PFSK-1 (cell line): Measurements from ENCODE around the gene RPS19BP1.

Experiments
- POLR2AphosphoS5 ChIP-seq: IDR thresholded peaks from 2 replicates; pipeline ENCODE4 v1.6.1; 2012; ENCODE audit warnings: low read depth, mild to moderate bottlenecking, control low read depth, low read length, moderate library complexity
- SIN3A ChIP-seq: IDR thresholded peaks from 2 replicates; pipeline ENCODE4 v1.6.1; 2012; ENCODE audit warnings: mild to moderate bottlenecking, low read length, moderate library complexity, borderline replicate concordance; ENCODE audit not compliant: insufficient read depth

- TF ChIP-seq SIN3A (no peak), POLR2AphosphoS5 (no peak)
Measured at GRCh38 chr22:39503630-39504029, 28.9 kb downstream of the RPS19BP1 start.
